Right atrium auricular region (tissue), 2 donors: Measurements from ENCODE around the gene FNIP2. TPM values are rescaled to one million over a fixed set of nuclear protein-coding genes. Genes with fewer than 3 reads are reported as not detected.
A peak's percentile ranks its signal among the peaks of the same experiment; 100 is the strongest.

ENCODE experiments used
- DNase-seq: peaks from one replicate; pipeline ENCODE4 v3.0.0-alpha.2; 2019; ENCODE audit warnings: low spot score
- H3K27ac ChIP-seq, 2 donors: fragments of 200-600 bp; sonication (generic); 1 replicate in 1 of 2; 2 replicates in 1 of 2; pipeline ENCODE4 v1.5.1; 2016 to 2019
- H3K27me3 ChIP-seq, 2 donors: fragments of 200-600 bp; sonication (generic); one replicate each; pipeline versions ENCODE4 v1.5.1 to v1.6.0; 2017 to 2019
- H3K36me3 ChIP-seq: fragments of 200-600 bp; sonication (generic); one replicate; pipeline ENCODE4 v1.5.1; 2016
- H3K4me1 ChIP-seq, 2 donors: fragments of 200-600 bp; sonication (generic); one replicate each; pipeline versions ENCODE4 v1.5.1 to v1.6.0; 2017 to 2019
- H3K4me3 ChIP-seq, 2 donors: fragments of 200-600 bp; sonication (generic); 1 replicate in 1 of 2; 2 replicates in 1 of 2; pipeline ENCODE4 v1.5.1; 2017 to 2019; ENCODE audit warnings: mild to moderate bottlenecking in 1 of 2, moderate library complexity in 1 of 2
- H3K9me3 ChIP-seq, 2 donors: fragments of 200-600 bp; sonication (generic); one replicate each; pipeline ENCODE4 v1.5.1; 2019
- total RNA-seq, 2 donors: library from RNA; depleted of rRNA; stranded (reverse); fragments of >200 nt; gene quantifications; one replicate each; pipeline ENCODE4 v1.1.0, GENCODE V29; 2016
- TF ChIP-seq, protein P1 (sequence below), 2 donors: fragments of 200-600 bp; sonication (generic); IDR thresholded peaks; one replicate each; pipeline ENCODE4 v1.5.1; 2019; ENCODE audit warnings: antibody characterized with exemption in 2 of 2

The FNIP2 gene
- total RNA-seq, 2 donors from 2014 or later = 38.3 to 42.4 TPM

DNA sequence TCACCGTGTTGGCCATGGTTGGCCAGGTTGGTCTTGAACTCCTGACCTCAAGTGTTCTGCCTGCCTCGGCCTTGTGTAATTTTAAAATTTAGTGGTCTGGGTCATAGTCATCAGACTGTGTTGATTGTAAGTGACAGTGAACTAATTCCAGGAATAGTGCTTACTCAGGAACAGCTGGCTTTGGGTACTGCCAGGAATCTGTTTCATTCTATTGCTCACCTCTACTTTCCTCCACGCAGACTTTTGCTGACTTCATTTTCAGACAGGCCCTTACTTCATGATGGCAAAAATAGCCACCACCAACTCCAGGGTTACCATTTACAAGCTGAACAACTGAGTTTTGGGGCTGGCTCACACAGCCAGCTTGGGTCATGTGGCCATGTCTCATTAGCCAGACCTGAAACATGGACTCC lies 54.6 kb downstream of the FNIP2 start:
- H3K36me3 ChIP-seq = no peaks in the 10 kb centered on the region
- TF ChIP-seq, protein P1, sequence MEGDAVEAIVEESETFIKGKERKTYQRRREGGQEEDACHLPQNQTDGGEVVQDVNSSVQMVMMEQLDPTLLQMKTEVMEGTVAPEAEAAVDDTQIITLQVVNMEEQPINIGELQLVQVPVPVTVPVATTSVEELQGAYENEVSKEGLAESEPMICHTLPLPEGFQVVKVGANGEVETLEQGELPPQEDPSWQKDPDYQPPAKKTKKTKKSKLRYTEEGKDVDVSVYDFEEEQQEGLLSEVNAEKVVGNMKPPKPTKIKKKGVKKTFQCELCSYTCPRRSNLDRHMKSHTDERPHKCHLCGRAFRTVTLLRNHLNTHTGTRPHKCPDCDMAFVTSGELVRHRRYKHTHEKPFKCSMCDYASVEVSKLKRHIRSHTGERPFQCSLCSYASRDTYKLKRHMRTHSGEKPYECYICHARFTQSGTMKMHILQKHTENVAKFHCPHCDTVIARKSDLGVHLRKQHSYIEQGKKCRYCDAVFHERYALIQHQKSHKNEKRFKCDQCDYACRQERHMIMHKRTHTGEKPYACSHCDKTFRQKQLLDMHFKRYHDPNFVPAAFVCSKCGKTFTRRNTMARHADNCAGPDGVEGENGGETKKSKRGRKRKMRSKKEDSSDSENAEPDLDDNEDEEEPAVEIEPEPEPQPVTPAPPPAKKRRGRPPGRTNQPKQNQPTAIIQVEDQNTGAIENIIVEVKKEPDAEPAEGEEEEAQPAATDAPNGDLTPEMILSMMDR (IDR thresholded peaks at IDR 0.05) = no peak
- H3K27me3 ChIP-seq = no peaks in the 10 kb centered on the region
- H3K4me1 ChIP-seq = peaks cover 0 to 90% of the 10 kb centered on the region in 2 donors
- no peak for DNase-seq
- peak overlapping the region; percentile 66 to 83 for H3K27ac ChIP-seq
- H3K9me3 ChIP-seq = no peaks in the 10 kb centered on the region
- H3K4me3 ChIP-seq = no peak overlapping the region

DNA sequence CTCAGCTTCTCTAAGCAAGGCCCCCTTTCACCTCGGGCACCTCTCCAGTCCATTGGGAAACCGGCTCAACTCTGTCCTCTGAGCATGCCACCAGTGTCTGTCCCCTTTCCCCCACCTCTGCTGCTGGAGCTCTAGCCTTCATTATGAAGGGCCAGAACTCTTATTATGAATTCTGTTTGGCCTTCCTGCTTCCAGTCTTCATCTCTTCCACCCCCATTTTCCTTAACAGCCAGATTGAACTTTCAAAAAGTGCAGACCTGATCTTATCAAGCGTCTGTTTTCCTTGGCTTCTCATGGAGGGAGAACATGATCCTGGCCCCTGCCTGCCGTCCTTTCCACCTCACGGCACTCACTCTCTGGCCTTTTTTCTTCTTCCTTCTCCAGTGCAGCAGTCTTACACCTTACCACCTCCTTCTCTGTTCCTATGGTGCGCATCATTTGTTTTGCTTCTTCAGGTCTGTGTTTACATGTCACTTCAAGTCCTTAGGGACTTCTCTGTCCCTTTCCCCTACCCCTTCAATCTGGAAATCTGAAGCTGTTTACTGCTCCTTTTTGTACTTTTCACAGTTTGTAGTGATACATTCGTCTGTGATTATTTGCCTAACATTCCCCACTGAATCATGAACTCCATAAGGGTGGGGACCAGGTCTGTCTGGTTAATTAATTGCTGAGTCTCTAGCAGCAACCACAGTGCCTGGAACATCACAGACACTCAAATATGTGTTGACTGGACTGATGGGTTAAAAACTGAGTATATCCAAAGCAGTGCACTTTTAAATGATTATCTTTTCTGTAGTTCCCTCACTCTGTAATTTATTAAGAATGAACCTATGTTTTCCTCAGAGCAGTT lies 55.8 kb downstream of the FNIP2 start:
- H3K4me1 ChIP-seq = peaks cover 0 to 86% of the 10 kb centered on the region in 2 donors
- H3K27ac ChIP-seq = peak overlapping the region; percentile 66 to 83
- TF ChIP-seq, protein P1 (IDR thresholded peaks at IDR 0.05) = no peak
- peaks cover 5% of the 10 kb centered on the region for H3K36me3 ChIP-seq
- H3K4me3 ChIP-seq = no peak overlapping the region
- DNase-seq = no peak
- no peaks in the 10 kb centered on the region for H3K9me3 ChIP-seq
- no peaks in the 10 kb centered on the region for H3K27me3 ChIP-seq

DNA sequence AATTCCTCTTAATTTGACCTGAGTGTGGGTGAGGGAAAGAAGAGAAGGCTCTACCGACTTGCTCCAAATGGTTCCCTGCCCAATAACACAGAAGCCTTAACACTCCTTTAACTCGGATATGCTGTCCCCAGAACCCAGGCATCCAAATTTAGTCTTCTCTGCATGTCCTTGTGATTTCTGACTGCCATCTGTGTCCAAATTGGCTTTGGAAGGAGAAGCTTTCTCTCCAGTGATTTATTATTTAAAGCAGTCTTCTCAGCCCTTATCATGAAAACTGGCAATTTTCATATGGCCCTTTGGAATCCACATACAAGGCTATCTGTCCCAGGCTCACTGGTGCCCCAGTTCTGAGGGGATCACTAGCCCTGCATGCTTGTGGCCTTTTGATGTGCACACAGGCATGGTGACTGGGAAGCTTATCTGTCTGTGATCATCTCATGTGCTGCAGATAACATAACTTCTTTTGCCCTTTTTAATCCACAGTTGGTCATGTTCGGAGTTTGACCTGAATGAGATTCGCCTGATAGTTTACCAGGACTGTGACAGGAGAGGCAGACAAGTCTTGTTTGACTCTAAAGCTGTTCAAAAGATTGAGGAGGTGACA lies 56.7 kb downstream of the FNIP2 start:
- no peaks in the 10 kb centered on the region for H3K27me3 ChIP-seq
- no peak for DNase-seq
- H3K4me1 ChIP-seq = peaks cover 0 to 77% of the 10 kb centered on the region in 2 donors
- TF ChIP-seq, protein P1 (IDR thresholded peaks at IDR 0.05) = no peak
- peak overlapping the region; percentile 66 to 83 for H3K27ac ChIP-seq
- no peak overlapping the region for H3K4me3 ChIP-seq
- no peaks in the 10 kb centered on the region for H3K9me3 ChIP-seq
- H3K36me3 ChIP-seq = peaks cover 5% of the 10 kb centered on the region

DNA sequence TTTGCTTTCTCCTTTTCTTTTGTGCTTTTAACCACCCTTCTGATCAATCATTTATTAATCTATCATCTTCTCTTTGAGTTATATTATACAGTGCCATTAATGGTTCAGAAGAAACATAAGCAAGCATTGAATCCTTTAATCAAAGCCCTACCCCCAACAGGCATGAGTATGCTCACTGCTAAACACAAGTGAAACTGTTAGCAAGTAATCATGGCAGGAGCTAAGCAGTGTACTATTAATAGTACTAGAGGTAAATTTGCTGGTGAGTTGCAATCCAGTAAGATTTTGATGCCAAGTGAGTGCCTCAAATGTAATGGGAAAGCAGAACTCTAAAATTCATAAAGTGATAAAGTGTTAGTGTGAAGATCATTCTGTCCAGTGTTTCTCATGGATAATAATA lies 57.2 kb downstream of the FNIP2 start:
- peak overlapping the region; percentile 66 to 83 for H3K27ac ChIP-seq

DNA sequence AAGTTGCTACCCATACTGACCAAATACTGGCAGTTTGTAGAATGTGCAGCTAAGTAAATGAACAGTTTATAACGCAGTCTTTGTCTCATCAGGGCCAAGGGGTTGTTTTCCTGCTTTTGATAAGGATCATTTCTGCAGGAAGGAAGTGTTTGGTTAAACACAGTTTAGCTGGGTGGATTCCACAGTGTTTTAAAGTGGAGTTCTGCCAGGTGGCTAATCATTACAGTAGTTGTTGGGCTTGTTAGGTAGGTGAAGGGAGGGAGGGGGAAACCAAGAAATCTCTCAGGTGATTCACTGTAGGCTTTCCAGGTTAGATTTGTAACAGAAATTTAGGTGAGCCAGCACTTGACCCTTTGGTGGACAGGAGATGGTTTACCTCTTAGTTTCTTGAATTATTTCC lies 58.1 kb downstream of the FNIP2 start:
- DNase-seq = no peak
- Histone ChIP-seq H3K27me3 (no peaks in the 10 kb centered on the region), H3K27ac (peak overlapping the region; percentile 66 to 83), H3K36me3 (peaks cover 12% of the 10 kb centered on the region), H3K4me3 (no peak overlapping the region), H3K4me1 (peaks cover 0 to 64% of the 10 kb centered on the region in 2 donors), H3K9me3 (no peaks in the 10 kb centered on the region)
- TF ChIP-seq, protein P1 (IDR thresholded peaks at IDR 0.05) = no peak

More for the DNA sequence above, 57.2 kb downstream of the FNIP2 start:
- no peak for DNase-seq
- Histone ChIP-seq H3K4me3 (no peak overlapping the region), H3K27me3 (no peaks in the 10 kb centered on the region), H3K4me1 (peaks cover 0 to 72% of the 10 kb centered on the region in 2 donors), H3K36me3 (peaks cover 5% of the 10 kb centered on the region), H3K9me3 (no peaks in the 10 kb centered on the region)
- TF ChIP-seq, protein P1 (IDR thresholded peaks at IDR 0.05) = no peak
